Vagina (tissue), 2 donors: ENCODE measurements around the gene BARX2. TPM values are rescaled to one million over a fixed set of nuclear protein-coding genes. Genes with fewer than 3 reads are reported as not detected.

Experiments
- DNase-seq, 2 donors: peaks; one replicate each; pipeline ENCODE4 v3.0.0-alpha.2; 2017; ENCODE audit errors: extremely low spot score in 2 of 2
- H3K27ac ChIP-seq: fragments of 200-600 bp; sonication (generic); one replicate; pipeline ENCODE4 v1.5.1; 2019
- H3K27me3 ChIP-seq: fragments of 200-600 bp; sonication (generic); one replicate; pipeline ENCODE4 v1.5.1; 2019
- H3K36me3 ChIP-seq, 2 donors: fragments of 200-600 bp; sonication (generic); one replicate each; pipeline ENCODE4 v1.5.1; 2017 to 2019
- H3K4me1 ChIP-seq: fragments of 200-600 bp; sonication (generic); one replicate; pipeline ENCODE4 v1.5.1; 2019
- H3K4me3 ChIP-seq, 2 donors: fragments of 200-600 bp; sonication (generic); 1 replicate in 1 of 2; 2 replicates in 1 of 2; pipeline ENCODE4 v1.5.1; 2016 to 2019
- H3K9me3 ChIP-seq: fragments of 200-600 bp; sonication (generic); one replicate; pipeline ENCODE4 v1.5.1; 2019
- POLR2A ChIP-seq, 2 donors: fragments of 450-650 bp; IDR thresholded peaks; one replicate each; pipeline ENCODE4 v1.6.1; 2017; ENCODE audit warnings: antibody characterized with exemption in 2 of 2, mild to moderate bottlenecking in 2 of 2, moderate library complexity in 2 of 2
- POLR2AphosphoS5 ChIP-seq, 2 donors: sonication (generic); formaldehyde crosslinking; IDR thresholded peaks; one replicate each; pipeline ENCODE4 v1.9.0; 2017; ENCODE audit warnings: antibody characterized with exemption in 2 of 2, mild to moderate bottlenecking in 2 of 2, low read depth in 1 of 2; ENCODE audit not compliant: insufficient read depth in 1 of 2
- intact Hi-C: fragments of 100-400 bp; cut with DNase I; formaldehyde crosslinking; loops from one replicate; pipeline ENCODE4 v1.15.1; 2023
- total RNA-seq: library from RNA; depleted of rRNA; stranded (reverse); fragments of >200 nt; gene quantifications from one replicate; pipeline ENCODE4 v1.2.3, GENCODE V29; 2016
- TF ChIP-seq, protein P1 (sequence below), 3 experiments: fragments of 450-650 bp in 2 of 3; fragments of 200-600 bp in 1 of 3; sonication (generic) in 1 of 3; IDR thresholded peaks; one replicate each; pipeline ENCODE4 v1.5.1; 2017 to 2019; ENCODE audit warnings: antibody characterized with exemption in 3 of 3, mild to moderate bottlenecking in 2 of 3, moderate library complexity in 2 of 3

The BARX2 gene
- total RNA-seq, 1 donor from 2014 or later = 25.3 TPM

DNA sequence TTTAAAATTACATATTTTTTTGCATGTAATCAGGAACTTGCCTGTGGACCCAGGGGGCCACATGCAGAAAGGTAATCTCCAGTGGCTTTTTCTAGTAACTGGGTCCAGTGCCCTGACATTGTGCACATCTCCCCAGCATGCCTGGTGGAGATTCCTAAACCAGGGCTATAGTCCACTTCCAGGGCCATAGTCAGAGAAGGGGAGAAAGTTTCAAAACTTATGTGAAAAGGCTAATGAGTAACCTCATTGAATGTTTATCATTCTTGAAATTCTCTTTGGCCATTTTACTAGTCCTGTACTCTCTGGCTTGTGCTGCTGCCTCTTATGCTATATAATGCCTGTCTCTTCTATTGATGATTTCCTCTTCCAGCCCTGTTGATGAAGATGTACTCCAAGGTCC, 47.8 kb downstream of the BARX2 start:
- Histone ChIP-seq H3K27me3 (no peaks in the 10 kb centered on the region), H3K36me3 (no peaks in the 10 kb centered on the region), H3K9me3 (no peaks in the 10 kb centered on the region), H3K27ac (no peak overlapping the region), H3K4me1 (no peaks in the 10 kb centered on the region), H3K4me3 (no peak overlapping the region)
- intact Hi-C loops = no loop called here
- no peak for TF ChIP-seq POLR2A (IDR thresholded peaks at IDR 0.05)
- no peak for TF ChIP-seq POLR2AphosphoS5 (IDR thresholded peaks at IDR 0.05; ENCODE audit: insufficient read depth in 1 of 2, low read depth in 1 of 2)
- TF ChIP-seq, protein P1, sequence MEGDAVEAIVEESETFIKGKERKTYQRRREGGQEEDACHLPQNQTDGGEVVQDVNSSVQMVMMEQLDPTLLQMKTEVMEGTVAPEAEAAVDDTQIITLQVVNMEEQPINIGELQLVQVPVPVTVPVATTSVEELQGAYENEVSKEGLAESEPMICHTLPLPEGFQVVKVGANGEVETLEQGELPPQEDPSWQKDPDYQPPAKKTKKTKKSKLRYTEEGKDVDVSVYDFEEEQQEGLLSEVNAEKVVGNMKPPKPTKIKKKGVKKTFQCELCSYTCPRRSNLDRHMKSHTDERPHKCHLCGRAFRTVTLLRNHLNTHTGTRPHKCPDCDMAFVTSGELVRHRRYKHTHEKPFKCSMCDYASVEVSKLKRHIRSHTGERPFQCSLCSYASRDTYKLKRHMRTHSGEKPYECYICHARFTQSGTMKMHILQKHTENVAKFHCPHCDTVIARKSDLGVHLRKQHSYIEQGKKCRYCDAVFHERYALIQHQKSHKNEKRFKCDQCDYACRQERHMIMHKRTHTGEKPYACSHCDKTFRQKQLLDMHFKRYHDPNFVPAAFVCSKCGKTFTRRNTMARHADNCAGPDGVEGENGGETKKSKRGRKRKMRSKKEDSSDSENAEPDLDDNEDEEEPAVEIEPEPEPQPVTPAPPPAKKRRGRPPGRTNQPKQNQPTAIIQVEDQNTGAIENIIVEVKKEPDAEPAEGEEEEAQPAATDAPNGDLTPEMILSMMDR (IDR thresholded peaks at IDR 0.05) = no peak
- no peak for DNase-seq

- intact Hi-C loops = no loop called here
- TF ChIP-seq, protein P1 (IDR thresholded peaks at IDR 0.05) = no peak
- no peak for TF ChIP-seq POLR2AphosphoS5 (IDR thresholded peaks at IDR 0.05; ENCODE audit: insufficient read depth in 1 of 2, low read depth in 1 of 2)
- TF ChIP-seq POLR2A (IDR thresholded peaks at IDR 0.05) = no peak
- no peak overlapping the region for H3K4me3 ChIP-seq
Observed at GRCh38 chr11:129425214-129425613, 49.6 kb downstream of the BARX2 start.

GRCh38 chr11:129426038-129426437, 50.4 kb downstream of the BARX2 start:
- no peaks in the 10 kb centered on the region for H3K36me3 ChIP-seq
- no peaks in the 10 kb centered on the region for H3K9me3 ChIP-seq
- H3K4me1 ChIP-seq = no peaks in the 10 kb centered on the region
- no peaks in the 10 kb centered on the region for H3K27me3 ChIP-seq
- intact Hi-C loops = no loop called here
- no peak overlapping the region for H3K27ac ChIP-seq
- TF ChIP-seq POLR2A (IDR thresholded peaks at IDR 0.05) (no peak), POLR2AphosphoS5 (IDR thresholded peaks at IDR 0.05; ENCODE audit: insufficient read depth in 1 of 2, low read depth in 1 of 2) (no peak)
- TF ChIP-seq, protein P1 (IDR thresholded peaks at IDR 0.05) = no peak
- no peak overlapping the region for H3K4me3 ChIP-seq
- no peak for DNase-seq

More at GRCh38 chr11:129425214-129425613, 49.6 kb downstream of the BARX2 start:
- no peaks in the 10 kb centered on the region for H3K36me3 ChIP-seq
- H3K9me3 ChIP-seq = no peaks in the 10 kb centered on the region
- H3K4me1 ChIP-seq = no peaks in the 10 kb centered on the region
- peak in 1 of 2 donors; percentile 47 for DNase-seq
- H3K27me3 ChIP-seq = no peaks in the 10 kb centered on the region
- H3K27ac ChIP-seq = no peak overlapping the region

DNA sequence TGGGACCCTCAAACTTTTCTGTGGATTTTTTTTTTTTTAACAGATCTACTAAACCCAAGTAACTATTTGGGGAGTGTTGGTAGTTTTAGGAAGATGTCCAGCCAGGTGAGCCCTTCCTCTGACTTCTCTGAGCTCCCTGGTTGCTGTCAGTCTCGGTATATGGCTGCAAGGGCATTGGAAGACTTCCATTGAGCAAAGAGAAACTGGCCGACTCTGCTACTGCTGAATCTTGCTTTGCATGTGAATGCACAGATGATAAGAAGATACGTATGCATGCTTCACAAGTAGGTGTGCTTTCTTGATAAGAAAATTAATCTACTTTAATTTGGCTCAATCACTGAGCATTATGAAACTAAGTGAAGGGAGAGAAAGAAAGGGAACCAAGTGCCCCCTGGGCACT, 51.1 kb downstream of the BARX2 start:
- no peaks in the 10 kb centered on the region for H3K4me1 ChIP-seq
- TF ChIP-seq POLR2A (IDR thresholded peaks at IDR 0.05) (no peak), POLR2AphosphoS5 (IDR thresholded peaks at IDR 0.05; ENCODE audit: insufficient read depth in 1 of 2, low read depth in 1 of 2) (no peak)
- TF ChIP-seq, protein P1 (IDR thresholded peaks at IDR 0.05) = no peak
- DNase-seq = no peak
- intact Hi-C loops = no loop called here
- no peak overlapping the region for H3K4me3 ChIP-seq
- no peaks in the 10 kb centered on the region for H3K9me3 ChIP-seq
- H3K27ac ChIP-seq = no peak overlapping the region
- H3K36me3 ChIP-seq = no peaks in the 10 kb centered on the region
- H3K27me3 ChIP-seq = no peaks in the 10 kb centered on the region

DNA sequence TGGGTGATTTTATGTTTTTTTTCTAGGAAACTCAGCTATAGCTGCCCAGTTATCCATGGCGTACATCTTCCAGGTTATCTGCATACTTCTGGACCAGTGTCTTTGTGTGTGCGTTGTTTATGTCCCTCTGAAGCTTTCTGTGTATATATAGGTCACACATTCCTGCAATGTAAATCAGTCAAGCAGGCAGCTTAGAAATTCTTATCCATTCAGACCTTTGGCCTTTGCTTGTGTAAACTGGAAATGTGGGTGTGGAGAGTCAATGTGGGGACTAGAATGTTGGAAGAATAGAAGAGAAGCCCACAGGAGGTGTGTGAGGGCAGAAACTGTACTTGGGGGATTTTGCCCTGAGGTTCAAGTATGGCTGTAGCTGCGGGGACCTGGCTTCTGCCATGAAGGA, 51.7 kb downstream of the BARX2 start:
- TF ChIP-seq, protein P1 (IDR thresholded peaks at IDR 0.05) = no peak
- no peak for TF ChIP-seq POLR2AphosphoS5 (IDR thresholded peaks at IDR 0.05; ENCODE audit: insufficient read depth in 1 of 2, low read depth in 1 of 2)
- TF ChIP-seq POLR2A (IDR thresholded peaks at IDR 0.05) = no peak
- H3K4me1 ChIP-seq = no peaks in the 10 kb centered on the region
- H3K4me3 ChIP-seq = no peak overlapping the region
- H3K27me3 ChIP-seq = no peaks in the 10 kb centered on the region
- intact Hi-C loops = no loop called here
- no peaks in the 10 kb centered on the region for H3K36me3 ChIP-seq
- H3K9me3 ChIP-seq = no peaks in the 10 kb centered on the region
- H3K27ac ChIP-seq = no peak overlapping the region
- DNase-seq = no peak
